ENCODE results near the gene MT1B. TPM values are rescaled to one million over a fixed set of nuclear protein-coding genes. Genes with fewer than 3 reads are reported as not detected.

Gene MT1B
- total and polyA plus RNA-seq, 2 of the 13 experiments (the other 11 are each of a cell fraction or from before 2014, with no cell fraction given): 0.89 TPM; not detected in 1

DNA sequence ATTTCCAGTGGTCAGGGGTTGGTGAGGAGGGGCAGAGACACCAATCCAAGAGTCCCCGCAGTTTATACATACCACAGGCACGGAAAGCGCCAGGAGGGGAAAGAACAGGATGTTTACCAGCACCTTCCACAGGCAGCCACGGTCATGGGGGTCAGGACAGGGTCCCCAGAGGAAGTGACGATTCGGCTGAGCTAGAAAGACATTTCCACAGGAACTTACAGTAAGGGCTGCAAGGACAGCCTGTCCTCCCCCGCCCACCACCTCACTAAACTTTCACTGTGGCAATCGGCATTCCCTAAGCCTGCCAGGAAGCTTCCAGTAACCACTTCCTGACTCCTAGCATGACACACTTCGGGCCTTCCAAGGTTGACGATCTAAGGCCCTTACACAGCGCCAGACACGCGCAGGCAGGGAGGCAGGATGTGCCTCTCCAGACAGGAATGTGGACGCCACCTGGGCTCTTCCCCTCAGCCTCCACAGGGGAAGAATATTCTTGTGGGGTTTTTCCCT is 44.5 kb upstream of the MT1B start (continued):
- TF ChIP-seq PCBP2 (optimal IDR thresholded peaks at IDR 0.05; ENCODE audit: low read depth, low read length, poor library complexity, severe bottlenecking) (no peak), ZNF652 (CRISPR knock-in tag; IDR thresholded peaks at IDR 0.05; ENCODE audit: borderline replicate concordance, low read depth) (peak; percentile 62), ZNF234 (CRISPR knock-in tag; conservative IDR thresholded peaks at IDR 0.05) (no peak), ZKSCAN1 (IDR thresholded peaks at IDR 0.05; ENCODE audit: low read length) (no peak), ZSCAN25 (CRISPR knock-in tag; IDR thresholded peaks at IDR 0.05) (no peak; the same call in 1 of the 2 replicates), KDM5A (IDR thresholded peaks at IDR 0.05; ENCODE audit: borderline replicate concordance, low read length) (no peak; the same call in 1 of the 2 replicates), ZC3H4 (CRISPR knock-in tag; IDR thresholded peaks at IDR 0.05; ENCODE audit: borderline replicate concordance) (peak; percentile 78), ZNF367 (CRISPR knock-in tag; IDR thresholded peaks at IDR 0.05; ENCODE audit: borderline replicate concordance) (no peak), ELF4 (CRISPR knock-in tag; IDR thresholded peaks at IDR 0.05; ENCODE audit: borderline replicate concordance) (no peak), ZNF660 (CRISPR knock-in tag; IDR thresholded peaks at IDR 0.05; ENCODE audit: borderline replicate concordance, low read depth) (no peak), PAF1 (CRISPR knock-in tag; IDR thresholded peaks at IDR 0.05) (no peak), ZFP41 (CRISPR knock-in tag; IDR thresholded peaks at IDR 0.05; ENCODE audit: borderline replicate concordance) (no peak), KLF6 (CRISPR knock-in tag; IDR thresholded peaks at IDR 0.05) (peak; percentile 65), SYNCRIP (IDR thresholded peaks at IDR 0.05; ENCODE audit: insufficient read depth, low read depth, low read length) (no peak), CBFB (CRISPR knock-in tag; IDR thresholded peaks at IDR 0.05) (peak; percentile 93)
- TF ChIP-seq, protein P1, sequence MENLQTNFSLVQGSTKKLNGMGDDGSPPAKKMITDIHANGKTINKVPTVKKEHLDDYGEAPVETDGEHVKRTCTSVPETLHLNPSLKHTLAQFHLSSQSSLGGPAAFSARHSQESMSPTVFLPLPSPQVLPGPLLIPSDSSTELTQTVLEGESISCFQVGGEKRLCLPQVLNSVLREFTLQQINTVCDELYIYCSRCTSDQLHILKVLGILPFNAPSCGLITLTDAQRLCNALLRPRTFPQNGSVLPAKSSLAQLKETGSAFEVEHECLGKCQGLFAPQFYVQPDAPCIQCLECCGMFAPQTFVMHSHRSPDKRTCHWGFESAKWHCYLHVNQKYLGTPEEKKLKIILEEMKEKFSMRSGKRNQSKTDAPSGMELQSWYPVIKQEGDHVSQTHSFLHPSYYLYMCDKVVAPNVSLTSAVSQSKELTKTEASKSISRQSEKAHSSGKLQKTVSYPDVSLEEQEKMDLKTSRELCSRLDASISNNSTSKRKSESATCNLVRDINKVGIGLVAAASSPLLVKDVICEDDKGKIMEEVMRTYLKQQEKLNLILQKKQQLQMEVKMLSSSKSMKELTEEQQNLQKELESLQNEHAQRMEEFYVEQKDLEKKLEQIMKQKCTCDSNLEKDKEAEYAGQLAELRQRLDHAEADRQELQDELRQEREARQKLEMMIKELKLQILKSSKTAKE (CRISPR knock-in tag; IDR thresholded peaks at IDR 0.05; ENCODE audit: borderline replicate concordance): peak; percentile 90
- TF ChIP-seq, protein P2, sequence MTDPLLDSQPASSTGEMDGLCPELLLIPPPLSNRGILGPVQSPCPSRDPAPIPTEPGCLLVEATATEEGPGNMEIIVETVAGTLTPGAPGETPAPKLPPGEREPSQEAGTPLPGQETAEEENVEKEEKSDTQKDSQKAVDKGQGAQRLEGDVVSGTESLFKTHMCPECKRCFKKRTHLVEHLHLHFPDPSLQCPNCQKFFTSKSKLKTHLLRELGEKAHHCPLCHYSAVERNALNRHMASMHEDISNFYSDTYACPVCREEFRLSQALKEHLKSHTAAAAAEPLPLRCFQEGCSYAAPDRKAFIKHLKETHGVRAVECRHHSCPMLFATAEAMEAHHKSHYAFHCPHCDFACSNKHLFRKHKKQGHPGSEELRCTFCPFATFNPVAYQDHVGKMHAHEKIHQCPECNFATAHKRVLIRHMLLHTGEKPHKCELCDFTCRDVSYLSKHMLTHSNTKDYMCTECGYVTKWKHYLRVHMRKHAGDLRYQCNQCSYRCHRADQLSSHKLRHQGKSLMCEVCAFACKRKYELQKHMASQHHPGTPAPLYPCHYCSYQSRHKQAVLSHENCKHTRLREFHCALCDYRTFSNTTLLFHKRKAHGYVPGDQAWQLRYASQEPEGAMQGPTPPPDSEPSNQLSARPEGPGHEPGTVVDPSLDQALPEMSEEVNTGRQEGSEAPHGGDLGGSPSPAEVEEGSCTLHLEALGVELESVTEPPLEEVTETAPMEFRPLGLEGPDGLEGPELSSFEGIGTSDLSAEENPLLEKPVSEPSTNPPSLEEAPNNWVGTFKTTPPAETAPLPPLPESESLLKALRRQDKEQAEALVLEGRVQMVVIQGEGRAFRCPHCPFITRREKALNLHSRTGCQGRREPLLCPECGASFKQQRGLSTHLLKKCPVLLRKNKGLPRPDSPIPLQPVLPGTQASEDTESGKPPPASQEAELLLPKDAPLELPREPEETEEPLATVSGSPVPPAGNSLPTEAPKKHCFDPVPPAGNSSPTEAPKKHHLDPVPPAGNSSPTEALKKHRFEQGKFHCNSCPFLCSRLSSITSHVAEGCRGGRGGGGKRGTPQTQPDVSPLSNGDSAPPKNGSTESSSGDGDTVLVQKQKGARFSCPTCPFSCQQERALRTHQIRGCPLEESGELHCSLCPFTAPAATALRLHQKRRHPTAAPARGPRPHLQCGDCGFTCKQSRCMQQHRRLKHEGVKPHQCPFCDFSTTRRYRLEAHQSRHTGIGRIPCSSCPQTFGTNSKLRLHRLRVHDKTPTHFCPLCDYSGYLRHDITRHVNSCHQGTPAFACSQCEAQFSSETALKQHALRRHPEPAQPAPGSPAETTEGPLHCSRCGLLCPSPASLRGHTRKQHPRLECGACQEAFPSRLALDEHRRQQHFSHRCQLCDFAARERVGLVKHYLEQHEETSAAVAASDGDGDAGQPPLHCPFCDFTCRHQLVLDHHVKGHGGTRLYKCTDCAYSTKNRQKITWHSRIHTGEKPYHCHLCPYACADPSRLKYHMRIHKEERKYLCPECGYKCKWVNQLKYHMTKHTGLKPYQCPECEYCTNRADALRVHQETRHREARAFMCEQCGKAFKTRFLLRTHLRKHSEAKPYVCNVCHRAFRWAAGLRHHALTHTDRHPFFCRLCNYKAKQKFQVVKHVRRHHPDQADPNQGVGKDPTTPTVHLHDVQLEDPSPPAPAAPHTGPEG (CRISPR knock-in tag; IDR thresholded peaks at IDR 0.05): no peak; the same call in 1 of the 2 replicates
- TF ChIP-seq, protein P3, sequence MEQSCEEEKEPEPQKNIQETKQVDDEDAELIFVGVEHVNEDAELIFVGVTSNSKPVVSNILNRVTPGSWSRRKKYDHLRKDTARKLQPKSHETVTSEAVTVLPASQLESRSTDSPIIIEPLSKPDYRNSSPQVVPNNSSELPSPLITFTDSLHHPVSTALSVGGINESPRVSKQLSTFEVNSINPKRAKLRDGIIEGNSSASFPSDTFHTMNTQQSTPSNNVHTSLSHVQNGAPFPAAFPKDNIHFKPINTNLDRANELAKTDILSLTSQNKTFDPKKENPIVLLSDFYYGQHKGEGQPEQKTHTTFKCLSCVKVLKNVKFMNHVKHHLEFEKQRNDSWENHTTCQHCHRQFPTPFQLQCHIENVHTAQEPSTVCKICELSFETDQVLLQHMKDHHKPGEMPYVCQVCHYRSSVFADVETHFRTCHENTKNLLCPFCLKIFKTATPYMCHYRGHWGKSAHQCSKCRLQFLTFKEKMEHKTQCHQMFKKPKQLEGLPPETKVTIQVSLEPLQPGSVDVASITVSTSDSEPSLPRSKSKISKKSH (CRISPR knock-in tag; IDR thresholded peaks at IDR 0.05; ENCODE audit: borderline replicate concordance): peak; percentile 87; the same call in 1 of the 2 replicates
- TF ChIP-seq, protein P4, sequence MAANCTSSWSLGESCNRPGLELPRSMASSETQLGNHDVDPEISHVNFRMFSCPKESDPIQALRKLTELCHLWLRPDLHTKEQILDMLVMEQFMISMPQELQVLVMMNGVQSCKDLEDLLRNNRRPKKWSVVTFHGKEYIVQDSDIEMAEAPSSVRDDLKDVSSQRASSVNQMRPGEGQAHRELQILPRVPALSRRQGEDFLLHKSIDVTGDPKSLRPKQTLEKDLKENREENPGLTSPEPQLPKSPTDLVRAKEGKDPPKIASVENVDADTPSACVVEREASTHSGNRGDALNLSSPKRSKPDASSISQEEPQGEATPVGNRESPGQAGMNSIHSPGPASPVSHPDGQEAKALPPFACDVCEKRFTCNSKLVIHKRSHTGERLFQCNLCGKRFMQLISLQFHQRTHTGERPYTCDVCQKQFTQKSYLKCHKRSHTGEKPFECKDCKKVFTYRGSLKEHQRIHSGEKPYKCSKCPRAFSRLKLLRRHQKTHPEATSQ (CRISPR knock-in tag; IDR thresholded peaks at IDR 0.05; ENCODE audit: borderline replicate concordance): 0 out of 2 replicates have a peak, but pooled peaks have one; percentile 47
